ENCODE measurements around the gene CPA5. TPM values are rescaled to one million over a fixed set of nuclear protein-coding genes. Genes with fewer than 3 reads are reported as not detected.
A peak's percentile ranks its signal among the peaks of the same experiment; 100 is the strongest.
"Not testable (repeated sequence)": the region's sequence is repeated elsewhere in the genome, so short reads cannot be mapped to it uniquely, and the experiment has no call there.

CPA5 gene
- total RNA-seq, 4 donors from 2014 or later = not detected

GRCh38 chr7:130319541-130319940 lies 25.1 kb upstream of the CPA5 start:
- no peak overlapping the region for H3K27ac ChIP-seq
- intact Hi-C loops (cut with DNase I; ENCODE audit: low total_unique reads) = no loop called here

GRCh38 chr7:130321542-130322229 lies 22.9 kb upstream of the CPA5 start:
- H3K27ac ChIP-seq; intact Hi-C loops (cut with DNase I; ENCODE audit: low total_unique reads); H3K9me3 ChIP-seq; H3K27me3 ChIP-seq; DNase-seq; H3K36me3 ChIP-seq; H3K4me1 ChIP-seq; H3K4me3 ChIP-seq: not testable (repeated sequence)

More at GRCh38 chr7:130319541-130319940, 25.1 kb upstream of the CPA5 start:
- DNase-seq = no peak
- TF ChIP-seq CTCF (IDR thresholded peaks at IDR 0.05) = no peak
- no peak for TF ChIP-seq POLR2A (IDR thresholded peaks at IDR 0.05)
- Histone ChIP-seq H3K27me3 (no peaks in the 10 kb centered on the region), H3K9me3 (no peaks in the 10 kb centered on the region), H3K4me1 (no peaks in the 10 kb centered on the region), H3K36me3 (no peaks in the 10 kb centered on the region), H3K4me3 (no peak overlapping the region)

- intact Hi-C loops (cut with DNase I; ENCODE audit: low total_unique reads) = no loop called here
- no peak for DNase-seq
- Histone ChIP-seq H3K4me1 (no peaks in the 10 kb centered on the region), H3K9me3 (no peaks in the 10 kb centered on the region), H3K27me3 (no peaks in the 10 kb centered on the region), H3K36me3 (no peaks in the 10 kb centered on the region), H3K27ac (no peak overlapping the region), H3K4me3 (no peak overlapping the region)
- TF ChIP-seq CTCF (IDR thresholded peaks at IDR 0.05) (no peak), POLR2A (IDR thresholded peaks at IDR 0.05) (no peak)
Measured at GRCh38 chr7:130322615-130323014, 22.0 kb upstream of the CPA5 start.

GRCh38 chr7:130324306-130324943 lies 20.2 kb upstream of the CPA5 start:
- Histone ChIP-seq H3K9me3 (no peaks in the 10 kb centered on the region), H3K4me3 (no peak overlapping the region), H3K27ac (peak overlapping the region in 1 of 2 donors; percentile 20), H3K36me3 (no peaks in the 10 kb centered on the region), H3K27me3 (no peaks in the 10 kb centered on the region), H3K4me1 (no peaks in the 10 kb centered on the region)
- no peak for DNase-seq
- intact Hi-C loops (cut with DNase I; ENCODE audit: low total_unique reads) = no loop called here
- TF ChIP-seq POLR2A (IDR thresholded peaks at IDR 0.05) (no peak), CTCF (IDR thresholded peaks at IDR 0.05) (no peak)

- Histone ChIP-seq H3K4me3 (no peak overlapping the region), H3K27me3 (no peaks in the 10 kb centered on the region), H3K9me3 (no peaks in the 10 kb centered on the region), H3K27ac (peak overlapping the region in 1 of 2 donors; percentile 4), H3K4me1 (no peaks in the 10 kb centered on the region), H3K36me3 (no peaks in the 10 kb centered on the region)
- no peak for DNase-seq
- TF ChIP-seq POLR2A (IDR thresholded peaks at IDR 0.05) (no peak), CTCF (IDR thresholded peaks at IDR 0.05) (no peak)
- intact Hi-C loops (cut with DNase I; ENCODE audit: low total_unique reads) = no loop called here
Measured at GRCh38 chr7:130329681-130330080, 14.9 kb upstream of the CPA5 start.

Data from uterus (tissue), 4 donors.